GM18519 (cell line): ENCODE results near the gene NME9.

Source experiments
- ATAC-seq: cut with Tn5 transposase; IDR thresholded peaks from one replicate; pipeline ENCODE4 v1.9.1; 2021; ENCODE audit warnings: mild to moderate bottlenecking, moderate library complexity; ENCODE audit not compliant: unreplicated experiment, low FRiP score

The NME9 gene

GRCh38 chr3:138338244-138338643 is 8.6 kb upstream of the NME9 start:
- no peak for ATAC-seq

GRCh38 chr3:138336454-138336999 is 6.9 kb upstream of the NME9 start:
- ATAC-seq: no peak

GRCh38 chr3:138334608-138335007 is 5.0 kb upstream of the NME9 start:
- ATAC-seq: no peak

- no peak for ATAC-seq
Measured at GRCh38 chr3:138332472-138333073, 2.9 kb upstream of the NME9 start.

- no peak for ATAC-seq
Measured at GRCh38 chr3:138331143-138331894, 1.7 kb upstream of the NME9 start.

- ATAC-seq: no peak
Measured at GRCh38 chr3:138329984-138330293, 288 bp upstream of the NME9 start.

- ATAC-seq: no peak
Measured at GRCh38 chr3:138328341-138328740, 1.3 kb downstream of the NME9 start.

GRCh38 chr3:138327831-138328230 is 1.8 kb downstream of the NME9 start:
- ATAC-seq: no peak

GRCh38 chr3:138326866-138327595 is 2.6 kb downstream of the NME9 start:
- ATAC-seq: no peak

- no peak for ATAC-seq
Measured at GRCh38 chr3:138325990-138326389, 3.7 kb downstream of the NME9 start.

GRCh38 chr3:138323971-138324370 is 5.7 kb downstream of the NME9 start:
- ATAC-seq: no peak

GRCh38 chr3:138317687-138318086 is 12.0 kb downstream of the NME9 start:
- ATAC-seq: no peak

- no peak for ATAC-seq
Measured at GRCh38 chr3:138314751-138315150, 14.9 kb downstream of the NME9 start.

- no peak for ATAC-seq
Measured at GRCh38 chr3:138310494-138310893, 19.2 kb downstream of the NME9 start.

GRCh38 chr3:138308783-138309182 is 20.9 kb downstream of the NME9 start:
- no peak for ATAC-seq

GRCh38 chr3:138307899-138308298 is 21.8 kb downstream of the NME9 start:
- no peak for ATAC-seq

GRCh38 chr3:138303474-138303873 is 26.2 kb downstream of the NME9 start:
- no peak for ATAC-seq

GRCh38 chr3:138300647-138301046 is 29.0 kb downstream of the NME9 start:
- ATAC-seq: no peak

- no peak for ATAC-seq
Measured at GRCh38 chr3:138297876-138298275, 31.8 kb downstream of the NME9 start.

- ATAC-seq: no peak
Measured at GRCh38 chr3:138297059-138297607, 32.5 kb downstream of the NME9 start.

- ATAC-seq: no peak
Measured at GRCh38 chr3:138296639-138297038, 33.0 kb downstream of the NME9 start.
